NOMO-1 treated with dmso at 0.1 percent for 144 hours (cell line): ENCODE measurements around the gene PREX1.
"Not testable (repeated sequence)": the region's sequence is repeated elsewhere in the genome, so short reads cannot be mapped to it uniquely, and the experiment has no call there.

Source experiments
- DNase-seq: peaks from one replicate; lab custom pipeline; 2025; ENCODE audit not compliant: unreplicated experiment; lab: John Stamatoyannopoulos, UW

Gene PREX1, protein sequence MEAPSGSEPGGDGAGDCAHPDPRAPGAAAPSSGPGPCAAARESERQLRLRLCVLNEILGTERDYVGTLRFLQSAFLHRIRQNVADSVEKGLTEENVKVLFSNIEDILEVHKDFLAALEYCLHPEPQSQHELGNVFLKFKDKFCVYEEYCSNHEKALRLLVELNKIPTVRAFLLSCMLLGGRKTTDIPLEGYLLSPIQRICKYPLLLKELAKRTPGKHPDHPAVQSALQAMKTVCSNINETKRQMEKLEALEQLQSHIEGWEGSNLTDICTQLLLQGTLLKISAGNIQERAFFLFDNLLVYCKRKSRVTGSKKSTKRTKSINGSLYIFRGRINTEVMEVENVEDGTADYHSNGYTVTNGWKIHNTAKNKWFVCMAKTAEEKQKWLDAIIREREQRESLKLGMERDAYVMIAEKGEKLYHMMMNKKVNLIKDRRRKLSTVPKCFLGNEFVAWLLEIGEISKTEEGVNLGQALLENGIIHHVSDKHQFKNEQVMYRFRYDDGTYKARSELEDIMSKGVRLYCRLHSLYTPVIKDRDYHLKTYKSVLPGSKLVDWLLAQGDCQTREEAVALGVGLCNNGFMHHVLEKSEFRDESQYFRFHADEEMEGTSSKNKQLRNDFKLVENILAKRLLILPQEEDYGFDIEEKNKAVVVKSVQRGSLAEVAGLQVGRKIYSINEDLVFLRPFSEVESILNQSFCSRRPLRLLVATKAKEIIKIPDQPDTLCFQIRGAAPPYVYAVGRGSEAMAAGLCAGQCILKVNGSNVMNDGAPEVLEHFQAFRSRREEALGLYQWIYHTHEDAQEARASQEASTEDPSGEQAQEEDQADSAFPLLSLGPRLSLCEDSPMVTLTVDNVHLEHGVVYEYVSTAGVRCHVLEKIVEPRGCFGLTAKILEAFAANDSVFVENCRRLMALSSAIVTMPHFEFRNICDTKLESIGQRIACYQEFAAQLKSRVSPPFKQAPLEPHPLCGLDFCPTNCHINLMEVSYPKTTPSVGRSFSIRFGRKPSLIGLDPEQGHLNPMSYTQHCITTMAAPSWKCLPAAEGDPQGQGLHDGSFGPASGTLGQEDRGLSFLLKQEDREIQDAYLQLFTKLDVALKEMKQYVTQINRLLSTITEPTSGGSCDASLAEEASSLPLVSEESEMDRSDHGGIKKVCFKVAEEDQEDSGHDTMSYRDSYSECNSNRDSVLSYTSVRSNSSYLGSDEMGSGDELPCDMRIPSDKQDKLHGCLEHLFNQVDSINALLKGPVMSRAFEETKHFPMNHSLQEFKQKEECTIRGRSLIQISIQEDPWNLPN (N-terminal part only)

DNA sequence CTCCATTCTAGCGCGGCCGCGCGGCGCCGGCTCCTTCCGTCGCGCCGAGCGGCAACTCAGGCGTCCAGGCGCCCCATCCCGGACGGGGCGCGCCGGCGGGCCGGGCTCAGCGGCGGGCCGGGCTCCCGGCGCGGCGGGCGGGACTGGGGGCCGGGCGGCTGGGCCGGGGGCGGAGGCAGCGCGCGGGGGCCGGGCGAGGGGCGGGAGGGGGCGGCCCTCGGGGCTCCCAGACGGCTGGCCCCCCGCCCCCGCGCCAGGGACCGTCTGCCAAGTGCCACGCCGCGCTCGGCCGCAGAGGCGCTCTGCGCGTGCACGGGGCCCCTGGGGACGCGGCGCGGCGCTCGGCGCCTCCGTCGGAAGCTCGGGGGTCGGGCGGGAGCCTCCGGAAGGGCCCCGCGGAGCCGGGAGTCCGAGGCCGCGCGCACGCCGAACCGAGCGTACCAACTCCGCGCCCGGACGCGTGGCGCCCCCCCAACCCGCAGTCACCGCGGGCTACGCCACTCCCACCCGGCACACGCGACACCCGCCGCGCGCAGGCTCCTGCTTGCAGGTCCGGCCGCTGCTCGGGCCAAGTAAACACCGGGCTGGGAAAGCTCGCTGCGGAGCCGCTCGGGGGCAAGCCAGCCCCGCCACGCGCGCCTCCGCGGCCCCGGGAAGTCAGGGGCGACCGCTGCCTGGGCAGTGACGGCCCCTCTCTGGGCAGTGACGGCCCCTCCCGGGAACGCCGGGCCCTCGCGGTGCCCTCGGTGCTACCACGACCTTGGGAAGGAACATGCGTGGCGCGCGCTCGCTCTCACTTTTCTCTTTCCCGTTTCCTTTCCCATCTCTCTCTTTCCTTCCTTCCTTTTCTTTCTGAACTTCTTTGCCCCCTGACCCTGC lies at the start of gene PREX1:
Gene PREX1, minus strand, starts transcription at position 145 of the 879 bp plus-strand sequence. Its CDS starts 139 bp downstream, at position 6.
- peak; percentile 92 for DNase-seq

- no peak for DNase-seq
Measured at GRCh38 chr20:48877304-48877703, 49.5 kb upstream of the PREX1 start.

DNA sequence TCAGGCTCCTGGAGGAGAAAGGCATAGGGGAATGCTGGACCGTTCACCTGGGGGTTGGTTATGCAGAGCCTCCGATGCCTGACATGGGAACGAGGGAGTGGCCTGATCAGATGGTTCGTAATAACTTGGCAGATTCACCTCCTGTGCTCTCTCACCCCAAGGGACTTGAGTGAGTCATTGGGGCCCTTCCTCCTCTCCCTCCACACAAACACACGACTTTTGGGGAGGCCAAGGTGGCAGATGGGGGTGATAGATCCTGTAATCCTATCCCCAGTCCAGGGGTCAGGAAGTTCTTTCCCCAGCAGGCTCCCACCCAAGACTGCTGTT lies 48.1 kb upstream of the PREX1 start:
- DNase-seq, result no peak

GRCh38 chr20:48875233-48875913 lies 47.6 kb upstream of the PREX1 start:
- no peak for DNase-seq

DNA sequence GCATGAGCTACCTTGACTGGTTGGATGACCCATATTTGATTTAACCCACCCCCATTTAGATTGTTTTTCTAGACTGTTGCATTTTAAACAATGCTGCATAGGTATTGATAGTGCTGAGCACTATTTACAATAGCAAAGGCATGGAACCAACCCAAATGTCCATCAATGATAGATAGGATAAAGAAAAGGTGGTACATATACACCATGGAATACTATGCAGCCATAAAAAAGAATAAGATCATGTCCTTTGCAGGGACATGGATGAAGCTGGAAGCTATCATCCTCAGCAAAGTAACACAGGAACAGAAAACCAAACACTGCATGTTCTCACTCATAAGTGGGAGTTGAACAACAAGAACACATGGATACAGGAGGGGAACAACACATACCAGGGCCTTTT lies 41.6 kb upstream of the PREX1 start:
- DNase-seq, result not testable (repeated sequence)

- no peak for DNase-seq
Measured at GRCh38 chr20:48866936-48867335, 39.1 kb upstream of the PREX1 start.

GRCh38 chr20:48864738-48865318 lies 37.0 kb upstream of the PREX1 start:
- no peak for DNase-seq

- no peak for DNase-seq
Measured at GRCh38 chr20:48864254-48864653, 36.5 kb upstream of the PREX1 start.

DNA sequence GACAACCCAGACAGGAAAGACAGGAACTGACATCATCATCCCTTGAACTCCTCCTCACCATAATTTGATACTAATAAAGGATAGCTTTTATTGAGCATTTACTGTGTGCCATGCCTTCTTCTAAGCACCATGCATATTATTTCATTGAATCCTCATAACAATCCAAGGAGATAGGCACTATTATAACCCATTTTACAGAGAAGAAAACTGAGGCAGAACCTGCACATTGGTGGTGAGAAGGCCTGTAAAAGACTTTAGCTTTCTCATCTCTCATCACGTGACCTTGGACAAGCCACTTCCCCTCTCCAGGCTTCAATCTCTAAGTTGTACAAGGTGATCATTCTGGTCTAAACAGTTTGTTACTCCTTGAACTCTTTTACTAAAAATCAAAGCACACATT lies 34.5 kb upstream of the PREX1 start:
- peak; percentile 22 for DNase-seq

DNA sequence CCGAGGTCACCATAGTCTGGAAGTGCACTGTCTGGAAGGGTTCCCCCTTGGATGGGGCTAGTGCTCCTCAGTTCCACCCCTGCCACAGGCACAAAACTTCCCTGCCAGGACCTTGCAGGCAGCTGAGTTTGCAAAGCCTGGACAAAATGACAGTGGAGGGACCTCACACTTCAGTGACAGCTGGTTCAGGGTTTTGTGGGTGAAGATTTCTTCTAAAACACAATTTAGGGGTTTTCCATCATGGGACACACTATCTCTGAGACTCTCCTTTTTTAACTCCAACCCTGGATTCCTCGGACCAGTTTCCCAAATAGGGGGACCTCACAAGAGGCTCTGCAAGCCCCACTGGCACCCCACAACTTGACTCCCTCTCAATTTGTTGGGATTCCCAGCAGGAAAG lies 33.6 kb upstream of the PREX1 start:
- DNase-seq, result no peak

DNA sequence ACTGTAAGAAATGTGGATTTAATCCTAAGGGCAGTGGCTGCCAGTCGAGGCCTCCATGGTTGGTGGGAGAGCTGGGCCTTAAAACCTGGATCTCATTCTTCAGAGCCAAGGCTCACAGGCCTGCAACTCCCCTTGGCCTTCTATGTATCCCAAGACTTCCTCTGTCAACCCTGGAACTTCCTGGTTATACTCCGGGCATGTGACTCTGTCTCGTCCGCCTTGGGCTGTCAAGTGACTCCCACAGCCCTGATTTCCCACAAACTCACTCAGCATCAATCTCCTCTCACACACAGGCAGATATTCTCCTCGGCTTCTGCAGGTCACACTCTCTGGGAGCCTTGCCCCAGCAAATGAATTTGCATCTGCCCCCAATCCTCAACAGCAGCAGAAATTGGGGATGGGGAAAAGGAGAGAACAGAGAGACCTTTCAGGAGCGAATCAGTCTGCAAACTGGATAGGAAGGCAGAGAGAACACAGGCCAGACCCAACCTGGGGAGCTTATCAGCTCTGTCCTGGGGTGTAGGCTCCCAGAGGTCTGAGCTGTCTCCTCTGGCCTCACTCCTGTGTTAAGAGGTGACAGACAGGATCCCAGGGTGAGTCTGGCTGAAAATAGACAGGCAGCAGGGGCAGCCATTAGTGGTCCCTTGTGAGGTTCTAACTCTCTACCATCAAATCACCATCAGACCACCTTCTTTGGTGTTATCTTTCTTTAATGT lies 30.4 kb upstream of the PREX1 start:
- no peak for DNase-seq

GRCh38 chr20:48856130-48856529 lies 28.3 kb upstream of the PREX1 start:
- no peak for DNase-seq

DNA sequence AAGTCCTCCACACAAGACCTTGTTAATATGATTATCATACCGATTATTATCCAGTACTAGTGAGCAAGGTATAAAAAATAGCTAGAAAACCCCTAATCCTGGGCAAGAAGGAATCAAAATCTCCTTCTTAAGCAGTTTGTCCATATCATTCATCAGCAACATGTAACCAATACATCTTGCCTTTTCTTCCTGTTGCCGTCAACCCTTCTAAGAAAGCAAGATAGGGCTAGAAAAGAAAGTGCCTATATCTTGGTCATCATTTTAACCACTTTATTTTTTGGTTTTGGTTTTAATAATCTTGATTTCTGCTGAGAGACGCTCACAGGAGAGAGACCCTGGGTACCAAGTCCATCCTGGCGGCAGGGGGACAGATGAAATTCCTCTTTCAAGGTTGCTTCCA lies 27.2 kb upstream of the PREX1 start:
- no peak for DNase-seq

DNA sequence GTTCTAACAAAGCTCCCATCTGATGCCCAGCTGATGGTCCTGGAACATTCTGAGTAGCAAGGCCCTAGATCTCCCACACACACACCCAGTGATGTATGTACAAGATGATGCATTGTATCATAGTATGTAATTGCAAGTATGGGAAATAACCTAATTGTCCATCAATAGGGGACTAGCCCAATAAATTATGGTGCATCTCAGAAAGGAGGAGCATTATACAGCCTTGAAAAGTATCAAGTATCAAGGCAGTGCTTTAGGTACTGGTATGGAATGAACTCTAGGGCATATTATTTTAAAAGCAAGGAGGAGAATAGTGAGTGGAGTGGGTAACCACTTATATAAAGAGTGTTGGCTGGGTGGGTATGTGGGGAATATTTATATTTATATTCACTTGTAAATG lies 24.8 kb upstream of the PREX1 start:
- no peak for DNase-seq

DNA sequence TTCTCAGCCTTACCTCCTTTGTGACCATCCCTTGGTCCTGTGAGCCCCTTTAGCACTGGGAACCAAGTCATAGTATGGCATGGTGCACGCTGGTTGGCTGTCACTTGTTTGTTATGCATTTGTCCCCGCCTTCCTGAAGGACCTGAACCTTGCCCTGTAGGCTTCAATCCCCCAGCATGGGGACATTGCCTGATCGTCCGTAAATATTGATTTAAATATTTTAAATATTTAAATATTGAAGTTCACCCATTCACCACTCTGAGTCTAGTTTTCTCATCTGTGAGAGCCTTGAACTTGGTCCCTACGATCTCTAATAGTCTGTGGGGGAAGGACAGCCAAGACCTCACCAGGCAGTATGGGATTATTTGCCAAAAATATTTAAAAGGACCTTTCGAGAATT lies 23.8 kb upstream of the PREX1 start:
- DNase-seq, result no peak

DNA sequence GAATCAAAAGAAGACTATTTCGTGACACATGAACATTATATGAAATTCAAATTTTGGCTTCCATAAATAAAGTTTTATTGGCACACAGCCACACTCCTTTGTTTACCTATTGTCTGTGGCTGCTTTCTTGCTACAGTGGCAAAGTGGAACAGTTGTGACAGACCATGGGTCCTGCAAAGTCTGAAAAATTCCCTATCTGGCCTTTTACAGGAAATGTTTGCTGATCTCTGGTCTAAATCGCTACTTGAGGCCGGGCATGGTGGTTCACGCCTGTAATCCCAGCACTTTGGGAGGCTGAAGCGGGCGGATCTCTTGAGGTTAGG lies 23.1 kb upstream of the PREX1 start:
- DNase-seq, result no peak

- no peak for DNase-seq
Measured at GRCh38 chr20:48850257-48850976, 22.6 kb upstream of the PREX1 start.

DNA sequence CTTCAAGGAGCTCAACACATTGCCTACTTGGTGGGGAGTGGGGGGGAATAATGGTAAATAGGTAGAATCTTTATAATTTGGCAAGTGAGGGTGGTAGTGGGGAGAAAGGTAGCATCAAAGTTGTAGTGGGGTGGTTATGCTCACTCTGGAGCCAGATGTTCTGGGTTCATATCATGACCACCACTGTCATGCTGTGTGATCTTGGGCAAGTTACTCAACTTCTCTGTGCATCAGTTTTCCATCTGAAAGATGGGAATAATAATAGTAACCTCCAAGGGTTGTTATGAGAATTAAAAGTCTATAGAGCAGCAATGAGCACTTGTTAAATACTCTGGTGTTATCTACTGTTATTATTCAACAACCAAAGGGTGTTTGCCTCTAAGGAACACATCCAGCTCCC lies 22.0 kb upstream of the PREX1 start:
- no peak for DNase-seq
